ENCODE measurements around the gene MAP2.

Gene MAP2

DNA sequence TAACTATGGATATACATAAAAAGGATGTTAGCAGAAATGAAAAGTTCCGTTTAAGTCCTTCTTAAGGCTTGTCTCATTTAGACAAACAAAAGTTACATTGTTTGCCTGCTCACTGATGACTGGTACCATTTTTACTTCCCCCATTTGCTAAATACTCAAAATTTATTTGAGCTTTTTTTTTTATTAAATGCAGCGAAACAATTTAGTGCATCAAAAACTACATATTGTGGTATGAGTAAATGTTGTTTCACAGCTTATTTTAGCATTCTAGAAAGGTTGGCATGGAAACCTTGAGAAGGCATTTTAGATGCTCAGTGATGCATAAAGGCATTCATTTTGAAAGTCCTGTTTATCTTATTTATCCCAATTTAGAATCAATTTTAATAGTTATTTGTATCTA, 100.0 kb downstream of the MAP2 start:
- Histone ChIP-seq H3K9ac (ENCODE audit: low read depth, low read length, poor library complexity) (no peak overlapping the region), H2BK12ac (ENCODE audit: low read length) (no peak overlapping the region), H3K14ac (ENCODE audit: low read length) (no peak overlapping the region), H3K18ac (ENCODE audit: low read length) (no peak overlapping the region), H3K4me1 (ENCODE audit: control insufficient read depth in 2 of 2, insufficient read depth in 1 of 2, low read depth in 1 of 2, low read length in 2 of 2) (peaks cover 7 to 36% of the 10 kb centered on the region in 2 donors), H2BK5ac (ENCODE audit: low read length) (no peak overlapping the region), H3K27ac (replicated peaks; ENCODE audit: low read length) (no peak overlapping the region), H3K23ac (ENCODE audit: low read depth, low read length, poor library complexity) (no peak overlapping the region), H2AFZ (ENCODE audit: low read length) (no peak overlapping the region), H3K27me3 (ENCODE audit: control insufficient read depth in 3 of 3, insufficient read depth in 3 of 3, low read depth in 1 of 3, low read length in 3 of 3) (no peaks in the 10 kb centered on the region), H3K4me2 (ENCODE audit: insufficient read depth, low read length, poor library complexity, severe bottlenecking) (no peak overlapping the region), H3K4ac (ENCODE audit: low read length) (no peak overlapping the region), H3K79me1 (ENCODE audit: low read depth, low read length) (peaks cover 2% of the 10 kb centered on the region), H3K36me3 (replicated peaks in 1 of 2; ENCODE audit: control insufficient read depth in 2 of 2, insufficient read depth in 2 of 2, low read length in 2 of 2) (no peaks in the 10 kb centered on the region), H4K8ac (ENCODE audit: low read depth, low read length) (no peak overlapping the region), H2AK5ac (ENCODE audit: low read depth, low read length) (no peak overlapping the region), H3K4me3 (ENCODE audit: low read length in 2 of 2) (no peak overlapping the region), H4K91ac (ENCODE audit: low read depth, low read length, poor library complexity) (no peak overlapping the region), H2BK15ac (ENCODE audit: low read length) (no peak overlapping the region), H3K9me3 (replicated peaks in 1 of 2; ENCODE audit: control insufficient read depth in 2 of 2, insufficient read depth in 1 of 2, low read depth in 1 of 2, low read length in 2 of 2) (peaks cover 0 to 8% of the 10 kb centered on the region in 2 donors), H2BK120ac (ENCODE audit: low read depth, low read length) (no peak overlapping the region)
- WGBS, 2 donors (ENCODE audit: extremely low coverage in 2 of 2, insufficient read length in 2 of 2, insufficient replicate concordance in 1 of 2): no CpG with 5 or more reads among the region's 2 CpGs
- DNase-seq (ENCODE audit: low spot score): peak; percentile 21

DNA sequence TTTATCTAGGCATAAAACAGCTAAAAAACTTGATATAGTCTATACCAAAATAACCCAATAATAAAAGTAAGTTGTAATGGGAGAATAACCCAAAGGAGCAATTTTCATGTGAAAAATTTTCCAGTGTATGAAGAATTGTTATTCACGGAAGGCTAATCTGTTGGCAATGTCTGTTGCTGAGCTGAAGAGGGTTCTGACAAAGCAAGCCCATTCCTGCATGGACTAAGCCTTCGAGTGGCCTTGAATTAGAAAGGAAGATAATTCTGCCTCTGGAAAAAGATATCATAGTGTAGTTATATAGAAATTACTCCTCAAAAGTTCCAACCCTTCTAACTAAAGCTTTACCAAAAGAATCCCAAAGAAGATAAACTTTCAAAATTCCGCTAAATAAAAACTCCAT, 101.5 kb downstream of the MAP2 start:
- H2BK120ac ChIP-seq (ENCODE audit: low read depth, low read length): no peak overlapping the region
- no peak overlapping the region for H3K9ac ChIP-seq (ENCODE audit: low read depth, low read length, poor library complexity)
- H3K27me3 ChIP-seq (ENCODE audit: control insufficient read depth in 3 of 3, insufficient read depth in 3 of 3, low read depth in 1 of 3, low read length in 3 of 3): no peaks in the 10 kb centered on the region
- no peak overlapping the region for H2BK5ac ChIP-seq (ENCODE audit: low read length)
- H3K23ac ChIP-seq (ENCODE audit: low read depth, low read length, poor library complexity): no peak overlapping the region
- no peak overlapping the region for H3K27ac ChIP-seq (replicated peaks; ENCODE audit: low read length)
- H4K8ac ChIP-seq (ENCODE audit: low read depth, low read length): no peak overlapping the region
- no peak overlapping the region for H2BK15ac ChIP-seq (ENCODE audit: low read length)
- peaks cover 2% of the 10 kb centered on the region for H3K79me1 ChIP-seq (ENCODE audit: low read depth, low read length)
- peaks cover 6 to 30% of the 10 kb centered on the region in 2 donors for H3K4me1 ChIP-seq (ENCODE audit: control insufficient read depth in 2 of 2, insufficient read depth in 1 of 2, low read depth in 1 of 2, low read length in 2 of 2)
- H3K4me2 ChIP-seq (ENCODE audit: insufficient read depth, low read length, poor library complexity, severe bottlenecking): no peak overlapping the region
- H2AFZ ChIP-seq (ENCODE audit: low read length): no peak overlapping the region
- no peak overlapping the region for H2BK12ac ChIP-seq (ENCODE audit: low read length)
- H3K4me3 ChIP-seq (ENCODE audit: low read length in 2 of 2): no peak overlapping the region
- H3K36me3 ChIP-seq (replicated peaks in 1 of 2; ENCODE audit: control insufficient read depth in 2 of 2, insufficient read depth in 2 of 2, low read length in 2 of 2): no peaks in the 10 kb centered on the region
- H4K91ac ChIP-seq (ENCODE audit: low read depth, low read length, poor library complexity): no peak overlapping the region
- H3K9me3 ChIP-seq (replicated peaks in 1 of 2; ENCODE audit: control insufficient read depth in 2 of 2, insufficient read depth in 1 of 2, low read depth in 1 of 2, low read length in 2 of 2): peaks cover 0 to 3% of the 10 kb centered on the region in 2 donors
- DNase-seq (ENCODE audit: low spot score): no peak
- H3K18ac ChIP-seq (ENCODE audit: low read length): no peak overlapping the region
- WGBS, 2 donors (ENCODE audit: extremely low coverage in 2 of 2, insufficient read length in 2 of 2, insufficient replicate concordance in 1 of 2): no CpG with 5 or more reads among the region's 3 CpGs
- H2AK5ac ChIP-seq (ENCODE audit: low read depth, low read length): no peak overlapping the region
- H3K4ac ChIP-seq (ENCODE audit: low read length): no peak overlapping the region
- no peak overlapping the region for H3K14ac ChIP-seq (ENCODE audit: low read length)

DNA sequence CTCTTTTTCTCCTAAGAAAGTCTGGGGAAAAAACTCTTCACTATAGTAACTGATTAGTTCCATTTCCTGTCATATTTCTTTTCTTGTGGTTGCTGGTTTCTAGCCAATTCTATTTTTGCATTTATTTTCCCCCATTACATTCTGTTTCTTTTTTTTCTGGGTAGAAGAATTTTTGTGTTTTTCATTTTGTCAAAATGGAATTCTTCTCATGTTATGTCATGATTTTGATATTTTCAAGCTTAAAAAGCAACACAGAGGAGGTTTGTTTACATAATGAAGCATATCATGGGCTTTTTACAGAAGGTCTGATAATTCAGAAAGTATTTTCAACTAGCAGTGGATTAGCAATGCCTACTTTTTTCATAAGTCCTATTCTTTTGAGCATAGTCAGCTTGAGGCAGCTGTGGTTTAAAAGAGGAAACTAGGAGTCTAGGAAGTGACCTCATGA, 102.0 kb downstream of the MAP2 start:
- no peak for DNase-seq (ENCODE audit: low spot score)

DNA sequence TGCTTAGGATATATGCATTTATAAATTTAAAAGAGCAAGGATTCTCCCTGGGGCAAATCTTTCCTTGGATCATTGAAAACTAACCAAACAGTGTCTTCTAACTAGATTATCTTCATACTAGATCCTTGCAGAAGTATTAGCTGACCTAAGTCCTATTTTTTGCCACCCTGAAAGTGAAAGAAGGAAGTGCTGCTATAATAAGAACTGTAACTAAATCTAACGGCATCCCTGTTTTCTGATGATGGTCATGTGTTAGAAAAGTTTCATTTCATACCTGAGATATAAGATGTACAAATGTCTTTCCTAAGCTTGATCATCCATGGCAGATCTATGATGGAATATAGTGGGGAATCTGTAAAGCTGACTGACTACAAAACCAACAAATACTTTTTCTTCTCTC, 102.7 kb downstream of the MAP2 start:
- Histone ChIP-seq H3K27me3 (ENCODE audit: control insufficient read depth in 3 of 3, insufficient read depth in 3 of 3, low read depth in 1 of 3, low read length in 3 of 3) (no peaks in the 10 kb centered on the region), H4K8ac (ENCODE audit: low read depth, low read length) (no peak overlapping the region), H3K4me2 (ENCODE audit: insufficient read depth, low read length, poor library complexity, severe bottlenecking) (no peak overlapping the region), H2BK12ac (ENCODE audit: low read length) (no peak overlapping the region), H3K27ac (replicated peaks; ENCODE audit: low read length) (no peak overlapping the region), H3K23ac (ENCODE audit: low read depth, low read length, poor library complexity) (no peak overlapping the region), H2BK15ac (ENCODE audit: low read length) (no peak overlapping the region), H3K36me3 (replicated peaks in 1 of 2; ENCODE audit: control insufficient read depth in 2 of 2, insufficient read depth in 2 of 2, low read length in 2 of 2) (no peaks in the 10 kb centered on the region), H3K9ac (ENCODE audit: low read depth, low read length, poor library complexity) (no peak overlapping the region), H2BK5ac (ENCODE audit: low read length) (no peak overlapping the region), H3K9me3 (replicated peaks in 1 of 2; ENCODE audit: control insufficient read depth in 2 of 2, insufficient read depth in 1 of 2, low read depth in 1 of 2, low read length in 2 of 2) (peaks cover 0 to 3% of the 10 kb centered on the region in 2 donors), H2AK5ac (ENCODE audit: low read depth, low read length) (no peak overlapping the region), H3K4me1 (ENCODE audit: control insufficient read depth in 2 of 2, insufficient read depth in 1 of 2, low read depth in 1 of 2, low read length in 2 of 2) (peaks cover 6 to 30% of the 10 kb centered on the region in 2 donors), H2BK120ac (ENCODE audit: low read depth, low read length) (no peak overlapping the region), H2AFZ (ENCODE audit: low read length) (no peak overlapping the region), H3K4me3 (ENCODE audit: low read length in 2 of 2) (no peak overlapping the region), H3K18ac (ENCODE audit: low read length) (no peak overlapping the region), H3K4ac (ENCODE audit: low read length) (no peak overlapping the region), H3K79me1 (ENCODE audit: low read depth, low read length) (peaks cover 2% of the 10 kb centered on the region), H3K14ac (ENCODE audit: low read length) (no peak overlapping the region), H4K91ac (ENCODE audit: low read depth, low read length, poor library complexity) (no peak overlapping the region)
- no CpG with 5 or more reads among the region's 1 CpG for WGBS, 2 donors (ENCODE audit: extremely low coverage in 2 of 2, insufficient read length in 2 of 2, insufficient replicate concordance in 1 of 2)
- DNase-seq (ENCODE audit: low spot score): no peak

More for the DNA sequence above, 102.0 kb downstream of the MAP2 start:
- Histone ChIP-seq H3K27me3 (ENCODE audit: control insufficient read depth in 3 of 3, insufficient read depth in 3 of 3, low read depth in 1 of 3, low read length in 3 of 3) (no peaks in the 10 kb centered on the region), H2BK120ac (ENCODE audit: low read depth, low read length) (no peak overlapping the region), H3K36me3 (replicated peaks in 1 of 2; ENCODE audit: control insufficient read depth in 2 of 2, insufficient read depth in 2 of 2, low read length in 2 of 2) (no peaks in the 10 kb centered on the region), H2AFZ (ENCODE audit: low read length) (no peak overlapping the region), H3K4ac (ENCODE audit: low read length) (no peak overlapping the region), H3K18ac (ENCODE audit: low read length) (no peak overlapping the region), H2BK15ac (ENCODE audit: low read length) (no peak overlapping the region), H3K4me1 (ENCODE audit: control insufficient read depth in 2 of 2, insufficient read depth in 1 of 2, low read depth in 1 of 2, low read length in 2 of 2) (peaks cover 6 to 30% of the 10 kb centered on the region in 2 donors), H2BK12ac (ENCODE audit: low read length) (no peak overlapping the region), H2BK5ac (ENCODE audit: low read length) (no peak overlapping the region), H3K4me3 (ENCODE audit: low read length in 2 of 2) (no peak overlapping the region), H3K9me3 (replicated peaks in 1 of 2; ENCODE audit: control insufficient read depth in 2 of 2, insufficient read depth in 1 of 2, low read depth in 1 of 2, low read length in 2 of 2) (peaks cover 0 to 3% of the 10 kb centered on the region in 2 donors), H3K27ac (replicated peaks; ENCODE audit: low read length) (no peak overlapping the region), H3K4me2 (ENCODE audit: insufficient read depth, low read length, poor library complexity, severe bottlenecking) (no peak overlapping the region), H3K23ac (ENCODE audit: low read depth, low read length, poor library complexity) (no peak overlapping the region), H4K8ac (ENCODE audit: low read depth, low read length) (no peak overlapping the region), H3K79me1 (ENCODE audit: low read depth, low read length) (peaks cover 2% of the 10 kb centered on the region), H3K14ac (ENCODE audit: low read length) (no peak overlapping the region), H3K9ac (ENCODE audit: low read depth, low read length, poor library complexity) (no peak overlapping the region), H2AK5ac (ENCODE audit: low read depth, low read length) (no peak overlapping the region), H4K91ac (ENCODE audit: low read depth, low read length, poor library complexity) (no peak overlapping the region)
